Right renal pelvis (tissue), 4 donors: ENCODE measurements around the gene PDE4B. TPM values are rescaled to one million over a fixed set of nuclear protein-coding genes. Genes with fewer than 3 reads are reported as not detected.

Experiments used
- DNase-seq, 4 donors: peaks; one replicate each; pipeline ENCODE4 v3.0.0-alpha.2; 2013; ENCODE audit warnings: low read depth in 4 of 4, low spot score in 3 of 4, missing footprints in 1 of 4
- polyA plus RNA-seq, 4 donors: library from polyadenylated mRNA; unstranded; fragments of 120-200 nt; gene quantifications; one replicate each; pipeline ENCODE4 v1.2.1, GENCODE V29; 2013; ENCODE audit not compliant: insufficient read length in 4 of 4

The PDE4B gene
- polyA plus RNA-seq, 4 donors: 7.7 to 10.3 (median 9.0) TPM

- DNase-seq: no peak
Measured at GRCh38 chr1:66371233-66372005, 578.7 kb downstream of the PDE4B start.

DNA sequence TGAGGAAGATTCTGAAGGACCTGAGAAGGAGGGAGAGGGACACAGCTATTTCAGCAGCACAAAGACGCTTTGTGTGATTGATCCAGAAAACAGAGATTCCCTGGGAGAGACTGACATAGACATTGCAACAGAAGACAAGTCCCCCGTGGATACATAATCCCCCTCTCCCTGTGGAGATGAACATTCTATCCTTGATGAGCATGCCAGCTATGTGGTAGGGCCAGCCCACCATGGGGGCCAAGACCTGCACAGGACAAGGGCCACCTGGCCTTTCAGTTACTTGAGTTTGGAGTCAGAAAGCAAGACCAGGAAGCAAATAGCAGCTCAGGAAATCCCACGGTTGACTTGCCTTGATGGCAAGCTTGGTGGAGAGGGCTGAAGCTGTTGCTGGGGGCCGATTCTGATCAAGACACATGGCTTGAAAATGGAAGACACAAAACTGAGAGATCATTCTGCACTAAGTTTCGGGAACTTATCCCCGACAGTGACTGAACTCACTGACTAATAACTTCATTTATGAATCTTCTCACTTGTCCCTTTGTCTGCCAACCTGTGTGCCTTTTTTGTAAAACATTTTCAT is 579.9 kb downstream of the PDE4B start:
- DNase-seq: no peak

DNA sequence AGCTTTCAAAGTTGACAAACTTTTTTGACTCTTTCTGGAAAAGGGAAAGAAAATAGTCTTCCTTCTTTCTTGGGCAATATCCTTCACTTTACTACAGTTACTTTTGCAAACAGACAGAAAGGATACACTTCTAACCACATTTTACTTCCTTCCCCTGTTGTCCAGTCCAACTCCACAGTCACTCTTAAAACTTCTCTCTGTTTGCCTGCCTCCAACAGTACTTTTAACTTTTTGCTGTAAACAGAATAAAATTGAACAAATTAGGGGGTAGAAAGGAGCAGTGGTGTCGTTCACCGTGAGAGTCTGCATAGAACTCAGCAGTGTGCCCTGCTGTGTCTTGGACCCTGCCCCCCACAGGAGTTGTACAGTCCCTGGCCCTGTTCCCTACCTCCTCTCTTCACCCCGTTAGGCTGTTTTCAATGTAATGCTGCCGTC is 580.5 kb downstream of the PDE4B start:
- no peak for DNase-seq

GRCh38 chr1:66374148-66374547 is 581.5 kb downstream of the PDE4B start:
- DNase-seq: no peak

GRCh38 chr1:66374561-66375111 is 581.9 kb downstream of the PDE4B start:
- DNase-seq: no peak

DNA sequence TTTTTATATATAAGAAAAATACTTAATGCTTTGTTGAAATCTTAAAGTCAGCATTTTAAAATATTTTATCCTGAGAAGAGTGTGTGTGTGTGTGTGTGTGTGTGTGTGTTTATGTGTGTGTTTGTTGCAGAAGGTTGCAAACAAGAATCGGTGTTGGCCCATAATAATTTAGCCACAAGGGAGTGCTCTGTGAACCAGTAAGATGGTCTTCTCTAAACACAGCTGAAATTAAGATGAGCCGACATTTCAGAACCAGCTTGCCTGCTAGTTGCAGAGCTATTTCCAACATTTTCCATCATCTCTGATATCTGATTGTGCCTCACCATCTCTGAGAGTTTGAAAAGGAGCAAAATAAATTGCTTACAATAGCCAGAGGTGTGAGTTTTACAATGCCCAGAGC is 582.4 kb downstream of the PDE4B start:
- no peak for DNase-seq

- DNase-seq: no peak
Measured at GRCh38 chr1:66380452-66381212, 587.9 kb downstream of the PDE4B start.

DNA sequence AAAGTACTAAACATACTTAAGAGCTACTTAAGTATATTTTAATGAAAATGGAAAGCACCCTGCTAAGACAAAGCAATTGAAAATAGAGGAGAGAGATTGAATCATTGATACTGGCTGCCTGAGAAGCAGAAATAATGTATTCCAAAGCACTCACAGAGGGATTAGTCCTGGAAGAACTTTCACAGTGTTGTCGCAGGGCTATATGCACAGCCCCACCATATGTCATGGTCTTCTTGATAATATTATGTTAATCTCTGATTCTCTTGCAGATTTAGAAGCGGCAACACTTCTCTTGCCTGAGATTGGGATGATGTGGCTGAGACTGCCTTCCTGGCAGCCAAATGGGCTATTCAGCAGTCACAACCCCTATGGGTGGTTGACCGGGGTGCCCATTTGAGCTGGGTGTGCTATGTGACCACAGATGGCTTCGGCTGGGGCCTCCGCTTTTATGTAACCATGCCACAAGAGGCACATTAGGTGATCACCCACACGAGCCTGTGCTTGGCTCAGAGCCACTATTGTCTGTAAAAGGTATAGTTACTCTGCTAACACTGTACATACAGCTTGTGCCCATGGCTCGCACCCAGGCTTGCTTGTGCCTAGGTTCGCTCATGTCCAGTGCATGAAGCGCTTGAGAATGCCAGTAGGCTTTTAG is 589.1 kb downstream of the PDE4B start:
- DNase-seq: no peak

DNA sequence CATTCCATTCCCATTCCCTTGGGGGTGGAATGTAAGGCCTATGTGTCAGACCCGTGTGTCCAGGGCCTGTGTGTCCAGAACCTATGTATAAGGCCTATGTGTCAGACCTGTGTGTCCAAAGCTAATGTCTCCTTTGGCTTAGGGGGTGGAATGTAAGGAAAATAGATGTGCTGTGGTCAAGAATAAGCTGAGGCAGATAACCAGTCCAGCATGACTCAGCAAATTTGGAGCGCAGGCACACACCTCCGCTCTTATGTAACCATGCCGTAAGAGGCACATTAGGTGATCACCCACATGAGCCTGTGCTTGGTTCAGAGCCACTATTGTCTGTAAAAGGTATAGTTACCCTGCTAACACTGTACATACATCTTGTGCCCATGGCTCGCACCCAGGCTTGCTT is 590.5 kb downstream of the PDE4B start:
- DNase-seq: no peak

DNA sequence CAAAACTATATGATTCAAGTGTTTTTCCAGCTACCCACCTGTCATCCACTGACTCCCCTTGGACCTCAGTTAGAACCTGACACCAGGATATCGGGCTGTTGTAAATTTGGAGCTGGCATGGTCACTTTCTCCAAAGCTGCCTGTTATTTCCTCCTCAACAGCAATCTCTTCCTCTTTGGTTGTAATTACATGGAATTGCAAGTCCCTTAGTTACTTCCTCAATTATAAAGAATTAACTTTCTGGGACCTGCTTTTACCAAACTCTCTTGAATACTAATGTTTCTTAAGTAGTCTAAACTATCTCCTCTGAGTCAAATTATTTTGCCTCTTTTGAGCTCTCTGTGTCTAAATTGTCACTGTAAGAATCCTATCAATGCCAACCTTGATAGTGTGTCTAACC is 590.9 kb downstream of the PDE4B start:
- DNase-seq: no peak

- DNase-seq: no peak
Measured at GRCh38 chr1:66384258-66384921, 591.7 kb downstream of the PDE4B start.

DNA sequence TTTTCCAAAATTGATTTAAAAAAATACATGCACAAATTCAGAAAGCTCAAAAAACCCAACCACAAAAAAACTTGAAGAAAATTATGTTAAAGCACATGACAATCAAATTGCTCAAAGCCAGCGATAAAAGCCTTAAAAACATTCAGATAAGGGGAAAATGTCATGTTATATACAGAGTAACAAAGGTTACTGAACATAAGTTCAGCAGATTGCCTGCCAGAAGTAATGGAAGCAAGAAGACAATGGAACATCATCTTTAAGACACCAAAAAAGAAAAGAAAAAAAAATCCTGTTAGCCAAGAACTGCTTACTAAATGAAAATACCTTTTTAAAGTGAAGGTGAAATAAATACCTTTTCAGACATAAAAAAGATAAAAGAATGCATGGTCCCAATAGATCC is 594.0 kb downstream of the PDE4B start:
- DNase-seq: no peak

DNA sequence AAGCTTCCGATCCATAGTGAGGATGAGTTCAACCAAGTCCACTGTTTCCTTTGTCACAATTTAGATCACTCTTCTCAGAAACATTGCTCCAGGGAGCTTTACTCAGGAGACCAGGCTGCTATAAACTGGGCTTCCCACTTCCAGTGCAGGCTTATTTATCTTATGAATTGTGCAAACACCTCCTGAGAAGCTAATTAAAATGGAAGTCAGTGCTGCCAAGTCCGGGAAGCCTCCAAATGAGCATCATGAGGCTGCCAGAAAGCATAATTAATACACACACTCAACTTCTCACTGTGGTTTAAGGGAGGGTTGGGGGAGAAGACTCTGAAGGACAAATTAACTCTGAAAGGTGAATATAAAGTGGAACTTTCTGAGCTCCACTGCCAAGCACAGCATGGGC is 596.2 kb downstream of the PDE4B start:
- DNase-seq: no peak

DNA sequence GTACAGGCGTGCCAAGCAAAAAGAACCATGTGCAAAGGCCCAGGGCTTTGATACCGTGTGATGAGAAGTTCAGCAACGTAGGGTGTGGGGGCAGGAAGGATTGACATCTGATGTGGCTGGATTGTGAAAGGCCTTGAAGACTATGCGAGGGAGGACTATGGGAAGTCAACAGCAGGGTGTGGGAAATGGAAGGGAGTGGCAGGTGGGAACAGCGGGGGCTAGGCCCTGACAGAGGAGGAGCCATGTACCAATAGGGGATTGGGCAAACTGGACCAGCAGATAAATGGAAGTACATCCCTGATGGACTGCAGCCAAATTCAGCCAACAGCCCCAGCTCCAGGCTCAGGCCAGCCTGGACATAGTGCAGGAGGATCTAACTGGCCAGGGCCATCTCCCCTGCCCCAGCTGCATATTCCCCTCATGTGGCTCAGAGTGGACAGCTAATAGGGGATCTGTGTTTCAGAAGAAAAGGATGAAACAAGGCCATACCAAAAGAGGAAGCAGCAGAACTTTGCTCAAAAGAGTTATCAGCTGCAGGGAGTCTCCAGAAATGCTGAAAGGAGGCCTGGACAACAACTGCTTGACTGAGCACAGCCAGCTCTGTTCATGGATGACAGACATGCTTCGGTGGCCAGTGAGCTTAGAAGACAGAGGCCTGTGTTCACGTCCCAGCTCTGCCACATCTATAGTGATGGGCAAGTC is 601.0 kb downstream of the PDE4B start:
- DNase-seq: no peak

- no peak for DNase-seq
Measured at GRCh38 chr1:66394603-66395002, 601.9 kb downstream of the PDE4B start.

DNA sequence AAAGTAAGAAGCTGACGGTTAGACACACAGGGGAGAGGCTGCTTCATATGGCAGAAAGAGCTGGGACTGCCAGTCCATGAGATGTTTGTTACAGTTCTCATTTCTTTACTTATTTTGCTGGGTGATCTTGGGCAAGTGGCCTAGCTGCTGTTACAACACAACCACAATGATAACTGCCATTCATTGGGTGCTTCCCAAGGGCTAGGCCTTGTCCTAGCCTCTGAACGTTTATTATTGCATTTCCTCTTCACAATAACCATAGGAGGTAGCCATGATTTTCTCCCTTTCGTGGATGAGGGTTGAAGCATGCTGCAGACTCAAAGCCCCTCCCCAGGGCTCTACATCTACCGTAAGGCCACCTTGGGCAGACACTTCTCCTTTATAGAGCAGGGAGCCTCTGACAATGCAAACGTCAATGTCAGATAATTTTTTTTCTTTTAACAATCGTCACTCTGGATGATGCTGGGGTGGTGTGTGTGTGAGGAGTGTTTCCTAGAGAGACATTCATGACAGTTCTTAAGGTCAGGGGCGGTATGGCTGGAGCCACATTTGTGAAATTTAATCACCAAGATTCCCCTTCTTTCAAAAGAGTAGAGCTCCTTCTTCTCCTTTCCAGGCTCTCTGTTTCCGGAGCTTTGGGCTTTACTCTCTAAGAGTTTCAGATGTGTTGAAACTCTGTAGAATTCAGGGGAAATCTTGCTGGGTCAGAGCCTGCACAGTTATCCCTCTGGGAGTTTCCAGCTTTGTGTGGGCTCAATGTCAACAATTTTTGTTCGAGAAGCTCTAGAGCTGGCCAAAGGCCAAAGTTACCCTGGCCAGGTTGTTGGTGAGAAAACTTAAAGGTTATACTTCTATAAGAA is 602.7 kb downstream of the PDE4B start:
- no peak for DNase-seq

- no peak for DNase-seq
Measured at GRCh38 chr1:66396212-66396890, 603.7 kb downstream of the PDE4B start.

GRCh38 chr1:66397192-66397591 is 604.5 kb downstream of the PDE4B start:
- no peak for DNase-seq
